ENCODE results near the gene PCTP.

- TF ChIP-seq TAF1 (IDR thresholded peaks at IDR 0.05; ENCODE audit: borderline replicate concordance, insufficient read depth, low read length) (no peak), SIN3A (IDR thresholded peaks at IDR 0.05; ENCODE audit: borderline replicate concordance, insufficient read depth, low read length) (no peak), POLR2AphosphoS5 (IDR thresholded peaks at IDR 0.05; ENCODE audit: low read depth, low read length) (no peak)
Measured at GRCh38 chr17:55722016-55722736, 28.7 kb upstream of the PCTP start.
